HUES48 (cell line): Measurements from ENCODE around the gene DNAL4.

Source experiments
- H3K27ac ChIP-seq: one replicate; pipeline ENCODE4 v1.7.0; 2013; ENCODE audit warnings: low read depth, low read length, inconsistent platforms
- H3K27me3 ChIP-seq: 2 replicates; pipeline ENCODE4 v1.6.1; 2013; ENCODE audit warnings: mild to moderate bottlenecking, low read length; ENCODE audit not compliant: control insufficient read depth, insufficient read depth
- H3K36me3 ChIP-seq: 2 replicates; pipeline ENCODE4 v1.6.1; 2013; ENCODE audit warnings: low read length; ENCODE audit not compliant: control insufficient read depth, insufficient read depth
- H3K4me1 ChIP-seq: 2 replicates; pipeline ENCODE4 v1.6.1; 2013; ENCODE audit warnings: mild to moderate bottlenecking, low read length; ENCODE audit not compliant: control insufficient read depth, insufficient read depth
- H3K4me3 ChIP-seq: 2 replicates; pipeline ENCODE4 v1.5.1; 2013; ENCODE audit warnings: mild to moderate bottlenecking, low read depth, low read length
- H3K9ac ChIP-seq: 2 replicates; pipeline ENCODE4 v1.6.1; 2013; ENCODE audit warnings: mild to moderate bottlenecking, low read depth, low read length, moderate library complexity
- H3K9me3 ChIP-seq: 2 replicates; pipeline ENCODE4 v1.6.1; 2013; ENCODE audit warnings: low read length; ENCODE audit not compliant: control insufficient read depth, insufficient read depth

The DNAL4 gene, protein sequence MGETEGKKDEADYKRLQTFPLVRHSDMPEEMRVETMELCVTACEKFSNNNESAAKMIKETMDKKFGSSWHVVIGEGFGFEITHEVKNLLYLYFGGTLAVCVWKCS

DNA sequence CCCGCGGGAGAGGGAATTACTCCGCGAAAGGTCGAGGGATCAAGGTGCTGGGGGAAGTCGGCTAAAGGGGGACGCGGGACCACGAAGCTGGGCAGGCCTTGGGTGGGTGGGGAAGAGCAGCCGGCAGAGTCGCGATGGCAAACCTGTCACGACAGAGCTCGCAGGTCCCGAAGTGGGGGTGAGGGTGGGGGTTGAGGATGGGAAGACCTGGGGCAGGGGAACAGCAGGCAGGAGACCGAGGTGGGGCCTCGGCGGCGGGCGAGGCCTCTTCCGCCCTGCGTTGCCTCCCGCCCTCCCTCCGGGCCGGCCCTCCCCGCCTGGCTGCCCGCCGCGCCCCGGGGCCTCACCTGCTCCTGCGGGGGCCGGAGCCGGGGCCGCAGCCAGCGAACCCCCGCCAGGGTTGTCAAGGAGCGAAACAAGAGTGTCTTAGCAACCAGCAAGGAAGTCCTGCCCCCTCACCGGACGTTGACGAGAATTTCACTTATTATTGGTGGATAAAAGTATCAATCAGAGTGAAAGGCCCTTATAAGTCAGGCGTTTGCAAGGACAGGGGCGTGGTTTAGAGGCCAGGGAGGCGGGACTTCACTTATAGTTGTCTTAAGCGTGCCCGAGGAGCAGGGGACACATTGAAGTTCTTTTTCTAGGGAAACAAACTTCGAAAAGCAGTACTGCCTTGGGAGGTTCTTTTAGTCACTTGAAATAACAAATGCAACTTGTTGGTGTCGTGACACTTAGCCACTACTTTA, at the start of gene DNAL4:
TSS of gene DNAL4 (minus strand) at position 423 of the 746 bp plus-strand sequence. CDS start 11,412 bp downstream, outside the sequence.
- peak within 1 kb of the TSS; percentile 70 for H3K4me3 ChIP-seq
- no peaks in the 10 kb centered on the region for H3K36me3 ChIP-seq
- H3K4me1 ChIP-seq: peaks cover 10% of the 10 kb centered on the region
- H3K9me3 ChIP-seq: no peaks in the 10 kb centered on the region
- no peak within 1 kb of the TSS for H3K27ac ChIP-seq
- no peaks in the 10 kb centered on the region for H3K27me3 ChIP-seq
- H3K9ac ChIP-seq: no peak within 1 kb of the TSS

DNA sequence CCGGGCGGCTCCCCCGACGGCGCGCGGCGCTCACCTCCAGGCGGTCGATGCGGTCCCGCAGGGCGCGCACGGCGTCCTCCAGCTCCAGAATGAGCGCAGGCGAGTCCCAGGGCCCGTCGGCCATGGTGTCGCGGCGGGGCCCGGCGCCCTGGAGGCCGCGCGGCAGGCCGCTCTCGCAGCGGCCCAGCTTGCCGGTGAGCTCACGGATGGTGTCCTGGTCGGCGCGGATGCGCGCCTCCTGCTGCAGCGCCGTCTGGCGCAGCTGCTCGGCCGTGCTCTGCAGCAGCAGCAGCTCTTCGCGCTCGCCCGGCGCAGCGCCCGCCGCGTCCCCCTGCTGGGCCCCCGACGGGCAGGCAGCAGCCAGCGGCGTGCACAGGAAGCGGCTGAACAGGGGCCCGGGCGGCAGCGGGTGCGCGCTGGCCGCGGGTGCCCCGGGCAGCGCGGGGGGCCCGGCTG, 49.3 kb upstream of the DNAL4 start:
- H3K4me3 ChIP-seq: peak overlapping the region; percentile 71
- H3K27me3 ChIP-seq: peaks cover 53% of the 10 kb centered on the region
- no peak overlapping the region for H3K9ac ChIP-seq
- no peak overlapping the region for H3K27ac ChIP-seq
- H3K4me1 ChIP-seq: 0 out of 2 replicates have a peak, but pooled peaks cover 7% of the 10 kb centered on the region
- H3K36me3 ChIP-seq: no peaks in the 10 kb centered on the region
- no peaks in the 10 kb centered on the region for H3K9me3 ChIP-seq

DNA sequence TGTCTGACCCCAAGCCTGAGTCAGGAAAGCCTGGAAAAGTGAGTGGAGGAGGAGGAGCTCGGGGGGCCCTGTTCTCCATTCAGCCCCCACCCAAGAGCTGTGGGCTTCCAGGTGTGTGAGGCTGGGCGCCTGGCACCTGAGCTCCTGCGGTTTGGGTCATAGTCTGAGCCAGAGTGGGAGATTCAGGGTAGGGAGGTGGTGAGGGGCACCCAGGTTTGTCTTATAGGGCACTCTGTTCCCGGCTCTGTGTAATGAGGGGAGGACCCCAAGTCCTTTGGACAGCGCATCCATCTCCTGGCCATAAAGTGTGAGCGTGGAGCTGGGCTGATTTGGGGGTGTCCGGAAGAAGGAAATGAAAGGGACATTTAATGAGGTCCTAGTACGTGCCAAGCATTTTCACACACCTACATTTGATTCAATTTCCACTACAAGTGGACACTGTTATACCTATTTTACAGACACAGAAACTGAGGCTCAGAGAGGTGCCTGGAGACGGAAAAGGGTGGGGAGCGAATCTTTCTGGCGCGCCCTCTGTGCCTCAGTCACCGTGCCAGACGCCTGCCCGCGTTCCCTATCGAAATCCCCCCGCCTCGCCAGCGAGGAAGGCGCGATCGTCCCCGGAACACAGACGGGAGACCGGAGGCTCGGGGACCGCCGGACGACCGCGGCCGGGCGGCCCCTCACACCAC, 48.7 kb upstream of the DNAL4 start:
- peaks cover 53% of the 10 kb centered on the region for H3K27me3 ChIP-seq

DNA sequence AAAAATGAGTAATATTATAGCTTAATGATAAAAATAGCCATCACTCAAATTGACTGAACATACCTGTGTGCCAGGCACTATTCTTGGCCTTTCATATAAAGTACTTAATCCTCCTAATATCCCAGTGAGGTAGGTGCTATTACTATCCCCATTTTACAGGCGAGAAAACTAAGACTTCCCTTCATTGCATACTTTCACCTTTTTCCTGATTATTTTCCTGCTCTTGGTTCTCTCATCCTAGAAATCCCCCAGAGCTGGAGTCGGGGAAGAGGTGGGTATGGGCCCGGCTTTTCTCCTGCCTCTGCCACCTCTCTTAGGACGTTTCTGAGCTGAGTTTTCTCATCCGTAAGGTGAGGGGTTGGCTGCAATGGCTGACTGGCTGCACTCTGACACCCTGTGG, 47.7 kb upstream of the DNAL4 start:
- Histone ChIP-seq H3K36me3 (no peaks in the 10 kb centered on the region), H3K4me1 (0 out of 2 replicates have a peak, but pooled peaks cover 7% of the 10 kb centered on the region), H3K4me3 (no peak overlapping the region), H3K9me3 (no peaks in the 10 kb centered on the region), H3K9ac (no peak overlapping the region), H3K27me3 (peaks cover 52% of the 10 kb centered on the region), H3K27ac (no peak overlapping the region)

More for the DNA sequence above, 48.7 kb upstream of the DNAL4 start:
- H3K9ac ChIP-seq: no peak overlapping the region
- no peaks in the 10 kb centered on the region for H3K36me3 ChIP-seq
- H3K27ac ChIP-seq: no peak overlapping the region
- H3K4me3 ChIP-seq: peak overlapping the region; percentile 71
- H3K4me1 ChIP-seq: 0 out of 2 replicates have a peak, but pooled peaks cover 7% of the 10 kb centered on the region
- H3K9me3 ChIP-seq: no peaks in the 10 kb centered on the region

DNA sequence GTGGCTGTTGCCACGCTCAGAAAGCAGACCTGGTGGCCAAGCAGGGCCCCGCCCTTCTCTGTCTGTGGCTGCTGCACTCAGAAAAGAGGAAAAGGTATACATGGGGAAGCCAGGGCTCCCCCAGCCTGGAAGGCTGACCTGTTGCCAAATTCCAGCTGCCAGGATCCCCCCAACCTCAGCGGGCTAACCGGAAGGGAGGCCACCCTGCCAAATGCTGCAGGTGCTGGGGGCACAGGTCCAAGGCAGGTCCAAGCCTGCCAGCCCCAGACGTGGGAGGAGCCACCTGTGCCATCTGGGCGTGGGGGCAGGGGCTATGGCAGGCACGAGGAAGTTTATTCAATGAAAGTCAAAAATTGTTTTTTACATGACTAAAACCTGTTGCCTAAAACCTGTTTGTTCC, 47.3 kb upstream of the DNAL4 start:
- no peaks in the 10 kb centered on the region for H3K9me3 ChIP-seq
- H3K36me3 ChIP-seq: no peaks in the 10 kb centered on the region
- peaks cover 9% of the 10 kb centered on the region; the same call in 1 of the 2 replicates for H3K4me1 ChIP-seq
- H3K27me3 ChIP-seq: peaks cover 48% of the 10 kb centered on the region
- no peak overlapping the region for H3K9ac ChIP-seq
- no peak overlapping the region for H3K27ac ChIP-seq
- no peak overlapping the region for H3K4me3 ChIP-seq

DNA sequence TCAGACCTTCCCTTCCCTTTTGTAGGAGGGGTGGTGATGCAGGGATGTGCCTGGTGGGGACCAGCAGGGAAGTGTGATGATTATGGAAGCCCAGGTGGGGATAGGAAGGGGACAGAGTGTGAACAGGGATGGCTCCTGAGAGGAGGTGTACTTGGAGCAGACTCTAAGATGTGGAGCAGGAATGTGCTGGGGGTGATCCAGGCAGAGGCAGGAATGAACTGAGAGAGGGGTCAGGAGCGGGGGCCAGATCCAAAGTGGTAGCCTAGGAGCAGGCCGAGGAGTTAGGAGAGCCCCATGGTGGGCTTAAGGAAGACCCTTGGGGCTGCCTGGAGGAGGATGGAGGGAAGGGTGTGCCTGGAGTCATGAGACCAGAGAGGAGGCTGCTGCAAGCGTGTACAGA, 46.2 kb upstream of the DNAL4 start:
- no peaks in the 10 kb centered on the region for H3K9me3 ChIP-seq
- no peaks in the 10 kb centered on the region for H3K36me3 ChIP-seq
- H3K27ac ChIP-seq: no peak overlapping the region
- H3K9ac ChIP-seq: no peak overlapping the region
- peaks cover 39% of the 10 kb centered on the region for H3K27me3 ChIP-seq
- H3K4me3 ChIP-seq: no peak overlapping the region
- H3K4me1 ChIP-seq: peaks cover 19% of the 10 kb centered on the region

DNA sequence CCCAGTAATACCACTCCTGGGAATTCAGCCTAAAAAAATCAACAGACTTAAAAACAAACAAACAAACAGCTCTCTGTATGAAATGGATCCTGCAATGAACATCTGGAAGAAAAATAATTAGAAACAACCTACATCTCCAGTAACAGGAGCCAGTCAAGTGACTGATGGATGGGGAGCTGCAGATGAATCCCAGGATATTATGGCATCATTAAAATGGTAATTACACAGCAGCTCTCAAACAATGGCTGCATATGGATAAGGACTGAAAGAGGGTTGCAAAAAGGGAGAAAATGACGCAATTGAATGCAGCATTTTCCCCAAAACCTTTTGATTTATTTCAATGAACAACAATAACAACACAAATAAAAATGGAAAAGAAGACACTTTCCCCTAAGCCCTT, 45.7 kb upstream of the DNAL4 start:
- Histone ChIP-seq H3K36me3 (no peaks in the 10 kb centered on the region), H3K4me1 (peaks cover 19% of the 10 kb centered on the region), H3K4me3 (no peak overlapping the region), H3K27me3 (peaks cover 34% of the 10 kb centered on the region), H3K27ac (no peak overlapping the region), H3K9me3 (no peaks in the 10 kb centered on the region), H3K9ac (no peak overlapping the region)

DNA sequence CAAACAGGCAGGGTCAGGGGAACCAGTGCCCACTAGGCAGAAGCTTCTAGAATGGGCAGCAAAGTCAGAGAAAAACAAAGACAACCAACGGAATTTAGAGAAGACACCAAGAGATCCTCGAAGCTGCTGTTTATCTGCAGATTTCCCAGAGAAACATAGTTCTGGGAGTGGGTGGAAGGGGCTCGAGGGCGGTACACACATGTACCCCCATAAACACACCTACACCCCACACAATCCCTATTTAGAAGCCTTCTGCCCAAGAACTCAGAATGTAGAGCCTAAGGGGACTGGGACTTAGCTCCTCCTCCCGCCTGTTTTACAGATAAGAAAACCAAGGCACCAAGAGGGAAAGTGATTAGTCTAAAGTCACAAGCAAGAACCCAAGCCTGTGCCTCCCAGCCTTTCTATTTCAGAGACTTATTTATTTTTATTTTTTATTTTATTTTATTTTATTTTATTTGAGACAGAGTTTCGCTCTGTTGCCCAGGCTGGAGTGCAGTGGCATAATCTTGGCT, 43.5 kb upstream of the DNAL4 start:
- H3K36me3 ChIP-seq: no peaks in the 10 kb centered on the region
- H3K27me3 ChIP-seq: peaks cover 19% of the 10 kb centered on the region
- no peak overlapping the region for H3K27ac ChIP-seq
- H3K9ac ChIP-seq: no peak overlapping the region
- H3K4me3 ChIP-seq: no peak overlapping the region
- peaks cover 16% of the 10 kb centered on the region for H3K4me1 ChIP-seq
- H3K9me3 ChIP-seq: no peaks in the 10 kb centered on the region

DNA sequence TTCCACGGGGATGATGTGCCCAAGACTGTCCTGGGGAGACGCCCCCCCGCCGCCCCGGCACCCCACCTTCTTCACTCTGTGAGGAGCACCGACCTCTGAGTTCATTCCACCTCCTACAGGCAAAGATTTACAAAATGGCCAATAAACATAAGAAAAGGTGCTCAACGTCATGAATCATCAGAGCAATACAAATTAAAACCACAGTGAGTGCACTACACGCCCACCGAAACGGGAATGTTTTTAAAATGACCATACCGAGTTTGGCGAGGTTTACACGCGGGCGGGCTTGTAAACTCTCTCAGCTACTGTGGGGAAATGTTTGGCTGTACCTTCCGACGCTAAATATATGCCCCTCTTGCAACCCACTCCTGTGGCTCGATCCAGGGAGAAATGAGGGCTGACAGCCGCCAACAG, 42.0 kb upstream of the DNAL4 start:
- Histone ChIP-seq H3K36me3 (no peaks in the 10 kb centered on the region), H3K27ac (peak overlapping the region; percentile 32), H3K4me1 (peaks cover 16% of the 10 kb centered on the region), H3K4me3 (no peak overlapping the region), H3K9ac (no peak overlapping the region), H3K9me3 (no peaks in the 10 kb centered on the region), H3K27me3 (0 out of 2 replicates have a peak, but pooled peaks cover 3% of the 10 kb centered on the region)

DNA sequence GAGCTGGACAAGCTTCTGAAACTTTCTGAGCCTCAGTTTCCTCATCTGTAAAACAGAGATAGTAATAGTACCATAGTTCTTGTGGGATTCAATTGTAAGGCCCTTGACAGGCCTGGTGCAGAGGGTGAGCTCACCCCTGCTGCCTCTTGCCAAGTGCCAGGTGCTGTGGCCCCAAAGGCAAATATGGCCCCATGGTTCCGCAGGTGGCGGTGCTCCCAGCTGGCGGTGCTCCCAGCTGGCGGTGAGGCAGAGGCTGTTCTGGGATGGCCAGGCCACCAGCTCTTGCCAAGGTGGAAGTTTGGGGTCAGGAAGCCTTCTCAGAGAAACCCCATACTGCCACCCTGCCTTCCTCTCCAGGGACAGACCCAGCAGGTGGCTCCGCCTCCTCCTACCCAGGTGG, 41.0 kb upstream of the DNAL4 start:
- H3K36me3 ChIP-seq: no peaks in the 10 kb centered on the region
- peaks cover 16% of the 10 kb centered on the region for H3K4me1 ChIP-seq
- H3K27me3 ChIP-seq: no peaks in the 10 kb centered on the region
- no peak overlapping the region for H3K27ac ChIP-seq
- no peaks in the 10 kb centered on the region for H3K9me3 ChIP-seq
- H3K9ac ChIP-seq: no peak overlapping the region
- no peak overlapping the region for H3K4me3 ChIP-seq
